IMR-90 (cell line): ENCODE data around the gene ADGRD1. TPM values are rescaled to one million over a fixed set of nuclear protein-coding genes. Genes with fewer than 3 reads are reported as not detected.

Experiments used
- ATAC-seq: fragments of 200-7000 bp; cut with Tn5 transposase; 2 replicates; pipeline ENCODE4 v1.9.1; 2020; ENCODE audit warnings: low read depth, mild to moderate bottlenecking, moderate library complexity
- BruUV-seq: library from RNA; stranded (reverse); fragments of 400-500 nt; replicated peaks from 2 replicates; lab custom pipeline; 2021; lab: Mats Ljungman, UMichigan
- CTCF ChIA-PET: fragments of 300-600 bp; formaldehyde crosslinking; extraction: SDS; loops from one replicate; lab custom pipeline; 2021; ENCODE audit warnings: antibody characterized with exemption; lab: Yijun Ruan, JAX
- POLR2A ChIA-PET: fragments of 300-600 bp; sonication (Branson Sonifier 250); formaldehyde crosslinking; loops from one replicate; lab custom pipeline; 2022; ENCODE audit warnings: antibody characterized with exemption; ENCODE audit not compliant: unreplicated experiment; lab: Charles Lee
- DNase-seq: peaks from one replicate; pipeline ENCODE4 v3.0.0; 2013
- H2AFZ ChIP-seq: replicated peaks from 2 replicates; pipeline ENCODE3; 2013; ENCODE audit warnings: low read length, mild to moderate bottlenecking; ENCODE audit not compliant: poor library complexity
- H2AK5ac ChIP-seq: 2 replicates; pipeline ENCODE4 v1.6.1; 2013; ENCODE audit warnings: low read depth, low read length, inconsistent platforms
- H2AK9ac ChIP-seq: replicated peaks from 2 replicates; pipeline ENCODE3; 2013; ENCODE audit warnings: mild to moderate bottlenecking, low read depth, low read length, moderate library complexity; ENCODE audit not compliant: poor library complexity
- H2BK120ac ChIP-seq: 2 replicates; pipeline ENCODE4 v1.6.1; 2013; ENCODE audit warnings: low read depth, low read length, inconsistent platforms
- H2BK15ac ChIP-seq: 3 replicates; pipeline ENCODE4 v1.6.1; 2013; ENCODE audit warnings: low read depth, low read length, inconsistent platforms
- H2BK20ac ChIP-seq: 2 replicates; pipeline ENCODE4 v1.6.1; 2013; ENCODE audit warnings: low read depth, mild to moderate bottlenecking, inconsistent platforms, low read length, moderate library complexity
- H2BK5ac ChIP-seq: 2 replicates; pipeline ENCODE4 v1.6.1; 2013; ENCODE audit warnings: mild to moderate bottlenecking, low read depth, low read length, inconsistent platforms; ENCODE audit not compliant: poor library complexity, severe bottlenecking
- H3K14ac ChIP-seq: replicated peaks from 2 replicates; pipeline ENCODE4 v1.6.1; 2013; ENCODE audit warnings: low read depth, low read length, inconsistent platforms
- H3K18ac ChIP-seq: 2 replicates; pipeline ENCODE4 v1.6.1; 2013; ENCODE audit warnings: low read depth, low read length, control low read depth
- H3K23ac ChIP-seq: 2 replicates; pipeline ENCODE4 v1.6.1; 2013; ENCODE audit warnings: low read depth, low read length, inconsistent platforms
- H3K27ac ChIP-seq: 2 replicates; pipeline ENCODE4 v1.5.1; 2013; ENCODE audit warnings: mild to moderate bottlenecking, control low read depth, low read length; ENCODE audit not compliant: insufficient read depth
- H3K27me3 ChIP-seq: 2 replicates; pipeline ENCODE4 v1.6.1; 2013; ENCODE audit warnings: low read length; ENCODE audit not compliant: control insufficient read depth, insufficient read depth
- H3K36me3 ChIP-seq: 2 replicates; pipeline ENCODE4 v1.6.1; 2013; ENCODE audit warnings: low read length, mixed read lengths; ENCODE audit not compliant: control insufficient read depth, insufficient read depth
- H3K4ac ChIP-seq: 2 replicates; pipeline ENCODE4 v1.6.1; 2013; ENCODE audit warnings: low read depth, low read length, inconsistent platforms
- H3K4me1 ChIP-seq: 2 replicates; pipeline ENCODE4 v1.6.1; 2013; ENCODE audit warnings: low read length, mixed read lengths; ENCODE audit not compliant: control insufficient read depth, insufficient read depth
- H3K4me2 ChIP-seq: 2 replicates; pipeline ENCODE4 v1.6.1; 2013; ENCODE audit warnings: low read depth, mild to moderate bottlenecking, control low read depth, low read length, moderate library complexity
- H3K4me3 ChIP-seq: 2 replicates; pipeline ENCODE4 v1.5.1; 2013; ENCODE audit warnings: low read depth, mild to moderate bottlenecking, control low read depth, low read length, moderate library complexity; ENCODE audit not compliant: insufficient read depth
- H3K56ac ChIP-seq: 2 replicates; pipeline ENCODE4 v1.6.1; 2013; ENCODE audit warnings: low read length, inconsistent platforms; ENCODE audit not compliant: insufficient read depth; ENCODE audit errors: extremely low read depth
- H3K79me1 ChIP-seq, 2 experiments: 2 replicates each; pipeline ENCODE4 v1.6.1; 2013; ENCODE audit warnings: low read length in 2 of 2, inconsistent platforms in 1 of 2, low read depth in 1 of 2
- H3K9ac ChIP-seq: 2 replicates; pipeline ENCODE4 v1.6.1; 2013; ENCODE audit warnings: low read depth, low read length, control low read depth
- H3K9me1 ChIP-seq: 2 replicates; pipeline ENCODE4 v1.6.1; 2013; ENCODE audit warnings: low read length, inconsistent platforms; ENCODE audit not compliant: insufficient read depth
- H3K9me3 ChIP-seq: 2 replicates; pipeline ENCODE4 v1.6.1; 2013; ENCODE audit warnings: low read length; ENCODE audit not compliant: control insufficient read depth, insufficient read depth
- H4K20me1 ChIP-seq: 2 replicates; pipeline ENCODE4 v1.6.1; 2013; ENCODE audit warnings: low read length, inconsistent platforms; ENCODE audit not compliant: insufficient read depth
- H4K5ac ChIP-seq: 2 replicates; pipeline ENCODE4 v1.6.1; 2013; ENCODE audit warnings: mild to moderate bottlenecking, low read depth, low read length, control low read depth
- H4K8ac ChIP-seq, 2 experiments: 2 replicates each; pipeline ENCODE4 v1.6.1; 2013; ENCODE audit warnings: low read depth in 2 of 2, low read length in 2 of 2, control low read depth in 1 of 2, inconsistent platforms in 1 of 2
- H4K91ac ChIP-seq: 2 replicates; pipeline ENCODE4 v1.6.1; 2013; ENCODE audit warnings: low read depth, low read length, inconsistent platforms; ENCODE audit not compliant: insufficient read depth
- BHLHE40 ChIP-seq: fragments of 150-350 bp; IDR thresholded peaks from 2 replicates; pipeline ENCODE4 v1.6.1; 2016; ENCODE audit warnings: mild to moderate bottlenecking, low read depth, low read length
- CHD1 ChIP-seq: IDR thresholded peaks from 2 replicates; pipeline ENCODE4 v1.6.1; 2012; ENCODE audit warnings: low read depth, low read length, improper control_type of control experiment
- CTCF ChIP-seq: conservative IDR thresholded peaks from 2 replicates; pipeline ENCODE4 v1.5.1; 2012; ENCODE audit warnings: mild to moderate bottlenecking, low read depth, low read length, improper control_type of control experiment
- ELK1 ChIP-seq: fragments of 150-350 bp; IDR thresholded peaks from 2 replicates; pipeline ENCODE4 v1.6.1; 2016; ENCODE audit warnings: low read depth, mild to moderate bottlenecking, low read length, moderate library complexity, borderline replicate concordance
- FOS ChIP-seq: fragments of 150-350 bp; IDR thresholded peaks from 2 replicates; pipeline ENCODE4 v1.6.1; 2016; ENCODE audit warnings: low read depth, low read length
- MAZ ChIP-seq: IDR thresholded peaks from 2 replicates; pipeline ENCODE4 v1.6.1; 2012; ENCODE audit warnings: low read depth, mild to moderate bottlenecking, low read length, improper control_type of control experiment, moderate library complexity, borderline replicate concordance
- MXI1 ChIP-seq: IDR thresholded peaks from 2 replicates; pipeline ENCODE4 v1.6.1; 2012; ENCODE audit warnings: low read depth, mild to moderate bottlenecking, low read length, moderate library complexity, borderline replicate concordance
- NFE2L2 ChIP-seq: fragments of 150-350 bp; IDR thresholded peaks from 2 replicates; pipeline ENCODE4 v1.6.1; 2016; ENCODE audit warnings: low read depth, mild to moderate bottlenecking, low read length
- POLR2A ChIP-seq: IDR thresholded peaks from 2 replicates; pipeline ENCODE4 v1.6.1; 2012; ENCODE audit warnings: mild to moderate bottlenecking, low read depth, low read length
- RFX5 ChIP-seq: IDR thresholded peaks from 2 replicates; pipeline ENCODE4 v1.8.0; 2012; ENCODE audit warnings: low read depth, mild to moderate bottlenecking, low read length, moderate library complexity
- WGBS, 2 experiments: methylation state at CpG; one replicate each; pipeline versions ENCODE4 v1.1.5 to v1.1.7; 2013; ENCODE audit warnings: missing lambda C conversion rate in 2 of 2; ENCODE audit not compliant: insufficient read length in 1 of 2; ENCODE audit errors: extremely low coverage in 2 of 2; 5-methylcytosine and 5-hydroxymethylcytosine counted together
- dilution Hi-C: fragments of 300-500 bp; cut with HindIII; formaldehyde crosslinking; loops from one replicate; pipeline ENCODE4 v1.14.3; 2018; ENCODE audit warnings: low sequenced_read_pairs; ENCODE audit not compliant: unreplicated experiment
- in situ Hi-C: fragments of 300-500 bp; cut with MboI; formaldehyde crosslinking; loops from 3 replicates; pipeline ENCODE4 v1.14.3; 2019; ENCODE audit warnings: low sequenced_read_pairs, inconsistent platforms, mixed read lengths
- intact Hi-C: fragments of 100-400 bp; cut with micrococcal nuclease; formaldehyde crosslinking; loops from 2 replicates; pipeline ENCODE4 v1.10.0; 2022
- polyA plus RNA-seq, 3 experiments: library from polyadenylated mRNA; depleted of rRNA; stranded (reverse); fragments of >200 nt; gene quantifications; 2 replicates each; pipeline ENCODE4 v1.2.3, GENCODE V29; 2012; ENCODE audit warnings: low replicate concordance in 1 of 3
- total RNA-seq: library from RNA; depleted of rRNA; stranded (reverse); fragments of >200 nt; gene quantifications from 2 replicates; pipeline ENCODE4 v1.2.3, GENCODE V29; 2012

ADGRD1 gene
- total and polyA plus RNA-seq, 2 of the 4 experiments (the other 2 are of a cell fraction), result not detected

- Histone ChIP-seq H3K9me3 (peaks cover 48% of the 10 kb centered on the region), H3K27me3 (no peaks in the 10 kb centered on the region), H4K20me1 (no peaks in the 10 kb centered on the region), H3K18ac (no peak overlapping the region), H3K4me1 (no peaks in the 10 kb centered on the region), H3K9ac (no peak overlapping the region), H2AK9ac (no peak overlapping the region), H2BK120ac (no peak overlapping the region), H4K5ac (no peak overlapping the region), H3K4ac (no peak overlapping the region), H2BK20ac (no peak overlapping the region), H3K4me2 (no peak overlapping the region), H3K9me1 (no peaks in the 10 kb centered on the region), H2AFZ (no peak overlapping the region), H3K23ac (no peak overlapping the region), H3K14ac (no peak overlapping the region), H2AK5ac (no peak overlapping the region), H3K79me1 (no peaks in the 10 kb centered on the region), H2BK5ac (no peak overlapping the region), H3K56ac (no peak overlapping the region), H2BK15ac (no peak overlapping the region), H3K27ac (no peak overlapping the region), H3K36me3 (no peaks in the 10 kb centered on the region), H4K91ac (no peak overlapping the region), H3K4me3 (no peak overlapping the region), H4K8ac (no peak overlapping the region)
- DNase-seq, result no peak
- no peak for ATAC-seq
- no TSS peak for BruUV-seq
- no peak for TF ChIP-seq POLR2A
- no peak for TF ChIP-seq MXI1
- TF ChIP-seq MAZ, result no peak
- TF ChIP-seq FOS, result no peak
- TF ChIP-seq CTCF, result no peak
- no peak for TF ChIP-seq CHD1
- no peak for TF ChIP-seq NFE2L2
- no peak for TF ChIP-seq ELK1
- TF ChIP-seq RFX5, result no peak
- no peak for TF ChIP-seq BHLHE40
- WGBS, 2 experiments, result 63% methylated on average over 3 of the region's 23 CpGs; no CpG with 5 or more reads in 1 of the 2 experiments
- ChIA-PET POLR2A (no interaction called here), CTCF (no interaction called here)
- dilution Hi-C loops, result no loop called here
- intact Hi-C loops, result no loop called here
- in situ Hi-C loops, result no loop called here
Observed at GRCh38 chr12:131025939-131026702, 72.4 kb downstream of the ADGRD1 start.
